H9 (cell line): Measurements from ENCODE around the gene C17orf113. TPM values are rescaled to one million over a fixed set of nuclear protein-coding genes. Genes with fewer than 3 reads are reported as not detected.

Experiments
- DNase-seq: peaks from one replicate; pipeline ENCODE4 v3.0.0-alpha.2; 2017
- H2AFZ ChIP-seq: one replicate; pipeline ENCODE4 v1.6.1; 2013; ENCODE audit warnings: mild to moderate bottlenecking, low read length, control low read depth, moderate library complexity
- H2AK5ac ChIP-seq: 2 replicates; pipeline ENCODE4 v1.6.1; 2013; ENCODE audit warnings: low read length, control low read depth, mixed read lengths; ENCODE audit not compliant: insufficient read length
- H2BK120ac ChIP-seq: one replicate; pipeline ENCODE4 v1.6.1; 2013; ENCODE audit warnings: low read depth, mild to moderate bottlenecking, low read length, control low read depth, inconsistent platforms; ENCODE audit not compliant: poor library complexity, severe bottlenecking
- H2BK12ac ChIP-seq: 2 replicates; pipeline ENCODE4 v1.6.1; 2013; ENCODE audit warnings: low read length, control low read depth, mixed read lengths, low read depth; ENCODE audit not compliant: insufficient read length
- H2BK15ac ChIP-seq: 2 replicates; pipeline ENCODE4 v1.6.1; 2013; ENCODE audit warnings: low read depth, low read length, control low read depth
- H2BK20ac ChIP-seq: one replicate; pipeline ENCODE4 v1.6.1; 2013; ENCODE audit warnings: low read depth, mild to moderate bottlenecking, low read length, control low read depth, inconsistent platforms; ENCODE audit not compliant: poor library complexity, severe bottlenecking
- H2BK5ac ChIP-seq: 2 replicates; pipeline ENCODE4 v1.6.1; 2013; ENCODE audit warnings: low read length, control low read depth, mixed read lengths; ENCODE audit not compliant: insufficient read length
- H3K14ac ChIP-seq: 2 replicates; pipeline ENCODE4 v1.6.1; 2013; ENCODE audit warnings: low read length, control low read depth; ENCODE audit not compliant: insufficient read depth
- H3K18ac ChIP-seq: 2 replicates; pipeline ENCODE4 v1.6.1; 2013; ENCODE audit warnings: low read depth, mild to moderate bottlenecking, mixed read lengths, low read length, control low read depth; ENCODE audit not compliant: insufficient read length
- H3K23ac ChIP-seq: 2 replicates; pipeline ENCODE4 v1.6.1; 2013; ENCODE audit warnings: low read length, control low read depth, mixed read lengths, low read depth; ENCODE audit not compliant: insufficient read length
- H3K23me2 ChIP-seq: 2 replicates; pipeline ENCODE4 v1.6.1; 2013; ENCODE audit warnings: low read depth, mild to moderate bottlenecking, mixed read lengths, low read length, control low read depth; ENCODE audit not compliant: insufficient read length, poor library complexity, severe bottlenecking
- H3K27ac ChIP-seq: 2 replicates; pipeline ENCODE4 v1.5.1; 2013; ENCODE audit warnings: low read length, control low read depth, mixed read lengths, low read depth; ENCODE audit not compliant: insufficient read length
- H3K27me3 ChIP-seq: 2 replicates; pipeline ENCODE4 v1.6.1; 2013; ENCODE audit warnings: low read length, control low read depth, inconsistent platforms; ENCODE audit not compliant: insufficient read depth
- H3K4ac ChIP-seq: 2 replicates; pipeline ENCODE4 v1.6.1; 2013; ENCODE audit warnings: low read depth, mild to moderate bottlenecking, control low read depth, inconsistent platforms, low read length, moderate library complexity
- H3K4me1 ChIP-seq: 2 replicates; pipeline ENCODE4 v1.6.1; 2013; ENCODE audit warnings: low read length, control low read depth, inconsistent platforms; ENCODE audit not compliant: insufficient read depth
- H3K4me2 ChIP-seq: 2 replicates; pipeline ENCODE4 v1.6.1; 2013; ENCODE audit warnings: low read length, control low read depth, mixed read lengths; ENCODE audit not compliant: insufficient read length, insufficient read depth
- H3K56ac ChIP-seq: 2 replicates; pipeline ENCODE4 v1.6.1; 2013; ENCODE audit warnings: low read depth, mild to moderate bottlenecking, mixed read lengths, low read length, control low read depth; ENCODE audit not compliant: insufficient read length
- H3K79me1 ChIP-seq: 2 replicates; pipeline ENCODE4 v1.6.1; 2013; ENCODE audit warnings: low read depth, mild to moderate bottlenecking, moderate library complexity, low read length, control low read depth, inconsistent platforms; ENCODE audit not compliant: insufficient read depth, poor library complexity, severe bottlenecking
- H3K79me2 ChIP-seq: 2 replicates; pipeline ENCODE4 v1.6.1; 2013; ENCODE audit warnings: low read length, control low read depth, inconsistent platforms; ENCODE audit not compliant: insufficient read depth
- H3K9ac ChIP-seq: 2 replicates; pipeline ENCODE4 v1.6.1; 2013; ENCODE audit warnings: low read length, control low read depth, mixed read lengths; ENCODE audit not compliant: insufficient read length; ENCODE audit errors: extremely low read depth
- H3K9me3 ChIP-seq: one replicate; pipeline ENCODE4 v1.6.1; 2013; ENCODE audit warnings: low read depth, low read length, inconsistent platforms; ENCODE audit not compliant: control insufficient read depth
- H3T11ph ChIP-seq: one replicate; pipeline ENCODE4 v1.6.1; 2013; ENCODE audit warnings: mild to moderate bottlenecking, low read length, control low read depth, inconsistent platforms
- H4K20me1 ChIP-seq: one replicate; pipeline ENCODE4 v1.6.1; 2013; ENCODE audit not compliant: control insufficient read depth, insufficient read length, insufficient read depth
- H4K5ac ChIP-seq: 2 replicates; pipeline ENCODE4 v1.6.1; 2013; ENCODE audit warnings: low read depth, mild to moderate bottlenecking, mixed read lengths, low read length, control low read depth; ENCODE audit not compliant: insufficient read length
- H4K8ac ChIP-seq: replicated peaks from 2 replicates; pipeline ENCODE4 v1.6.1; 2013; ENCODE audit warnings: low read length, control low read depth, mixed read lengths, low read depth; ENCODE audit not compliant: insufficient read length
- H4K91ac ChIP-seq: 2 replicates; pipeline ENCODE4 v1.6.1; 2013; ENCODE audit warnings: low read depth, mild to moderate bottlenecking, moderate library complexity, mixed read lengths, low read length, control low read depth; ENCODE audit not compliant: insufficient read length
- H3K27ac Mint-ChIP-seq, 3 experiments: 2 replicates in 2 of 3; 3 replicates in 1 of 3; pipeline ENCODE4 v1.8.0; 2020 to 2021; ENCODE audit warnings: mixed read lengths in 3 of 3, mild to moderate bottlenecking in 1 of 3, moderate library complexity in 1 of 3
- H3K27me3 Mint-ChIP-seq: 2 replicates; pipeline ENCODE4 v1.8.0; 2021; ENCODE audit warnings: low read depth, mild to moderate bottlenecking, moderate library complexity, mixed read lengths
- H3K36me3 Mint-ChIP-seq, 3 experiments: 2 replicates in 2 of 3; 3 replicates in 1 of 3; pipeline ENCODE4 v1.8.0; 2020 to 2021; ENCODE audit warnings: low read depth in 3 of 3, mixed read lengths in 3 of 3; ENCODE audit not compliant: insufficient read depth in 1 of 3
- H3K4me1 Mint-ChIP-seq, 2 experiments: 2 replicates each; pipeline ENCODE4 v1.8.0; 2020; ENCODE audit warnings: mixed read lengths in 2 of 2
- H3K4me3 Mint-ChIP-seq, 2 experiments: 2 replicates in 1 of 2; 3 replicates in 1 of 2; pipeline ENCODE4 v1.8.0; 2020 to 2021; ENCODE audit warnings: mild to moderate bottlenecking in 2 of 2, mixed read lengths in 2 of 2, moderate library complexity in 1 of 2
- H3K9me3 Mint-ChIP-seq, 2 experiments: 2 replicates in 1 of 2; 3 replicates in 1 of 2; pipeline ENCODE4 v1.8.0; 2020; ENCODE audit warnings: mild to moderate bottlenecking in 2 of 2, mixed read lengths in 2 of 2, moderate library complexity in 1 of 2
- CTCF ChIP-seq: fragments of 200-600 bp; sonication (generic); conservative IDR thresholded peaks from 3 replicates; pipeline ENCODE4 v1.8.0; 2021; ENCODE audit warnings: antibody characterized with exemption, mild to moderate bottlenecking
- WGBS: extraction: QIAGEN DNeasy Blood & Tissue Kit; methylation state at CpG from one replicate; pipeline ENCODE4 v1.1.7; 2013; ENCODE audit warnings: missing lambda C conversion rate, low lambda C conversion rate, mixed read lengths; ENCODE audit not compliant: insufficient read length; ENCODE audit errors: extremely low coverage; 5-methylcytosine and 5-hydroxymethylcytosine counted together
- total RNA-seq: library from RNA; stranded (reverse); gene quantifications from 2 replicates; pipeline ENCODE4 v1.2.1, GENCODE V29; 2021

Gene C17orf113
- total RNA-seq, 1 experiment from 2014 or later: 1.0 TPM

DNA sequence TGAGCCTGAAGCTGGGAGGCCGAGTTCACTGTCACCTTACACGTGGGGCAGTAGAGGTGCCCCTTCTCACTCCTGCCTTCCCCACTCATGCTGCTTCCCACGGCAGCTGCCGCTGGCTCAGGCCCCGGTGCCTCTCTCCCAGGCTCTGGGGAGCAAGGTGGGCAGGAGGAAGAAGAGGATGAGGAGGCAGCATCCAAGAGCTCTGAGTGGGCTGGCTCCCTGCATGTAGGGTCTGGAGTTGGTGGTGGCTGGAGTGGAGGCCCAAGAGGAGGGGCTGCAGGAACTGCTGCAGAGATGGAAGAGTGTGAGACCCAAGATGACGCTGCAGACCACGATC, 21.6 kb downstream of the C17orf113 start:
- Histone ChIP-seq H3K79me2 (no peaks in the 10 kb centered on the region), H2AFZ (no peak overlapping the region), H2BK120ac (no peak overlapping the region), H3K23ac (no peak overlapping the region), H2BK15ac (no peak overlapping the region), H2BK12ac (no peak overlapping the region), H3K79me1 (no peaks in the 10 kb centered on the region), H3K27ac (no peak overlapping the region), H4K20me1 (no peaks in the 10 kb centered on the region), H4K8ac (no peak overlapping the region), H3K56ac (no peak overlapping the region), H3K14ac (no peak overlapping the region), H4K91ac (no peak overlapping the region), H3K4ac (no peak overlapping the region), H3K4me1 (no peaks in the 10 kb centered on the region), H3T11ph (no peak overlapping the region), H2AK5ac (no peak overlapping the region), H4K5ac (no peak overlapping the region), H3K27me3 (no peaks in the 10 kb centered on the region), H3K9ac (no peak overlapping the region), H2BK20ac (no peak overlapping the region), H3K4me2 (no peak overlapping the region), H3K18ac (no peak overlapping the region), H2BK5ac (no peak overlapping the region), H3K9me3 (no peaks in the 10 kb centered on the region), H3K23me2 (no peaks in the 10 kb centered on the region)
- Mint-ChIP-seq H3K27me3 (peaks cover 1% of the 10 kb centered on the region), H3K36me3 (peaks cover 8 to 21% (median 15%) of the 10 kb centered on the region in 3 experiments), H3K27ac (no peak overlapping the region), H3K9me3 (no peaks in the 10 kb centered on the region), H3K4me1 (peaks cover 19 to 33% of the 10 kb centered on the region in 2 experiments), H3K4me3 (no peak overlapping the region)
- DNase-seq: no peak
- WGBS: no CpG with 5 or more reads among the region's 7 CpGs
- TF ChIP-seq CTCF: no peak; the same call in 2 of the 3 replicates
